Suprapubic skin (tissue), 4 donors: ENCODE data around the gene DUSP15.

Source experiments
- EP300 ChIP-seq: sonication (generic); formaldehyde crosslinking; IDR thresholded peaks from one replicate; pipeline ENCODE4 v1.6.1; 2017; ENCODE audit warnings: antibody characterized with exemption
- POLR2A ChIP-seq, 2 donors: fragments of 450-650 bp; IDR thresholded peaks; one replicate each; pipeline ENCODE4 v1.6.1; 2017; ENCODE audit warnings: antibody characterized with exemption in 2 of 2, mild to moderate bottlenecking in 2 of 2, moderate library complexity in 2 of 2
- POLR2AphosphoS5 ChIP-seq, 3 donors: sonication (generic); formaldehyde crosslinking; IDR thresholded peaks; one replicate each; pipeline ENCODE4 v1.6.1; 2017; ENCODE audit warnings: antibody characterized with exemption in 3 of 3
- TF ChIP-seq, protein P1 (sequence below), 2 donors: fragments of 200-600 bp in 1 of 2; fragments of 450-650 bp in 1 of 2; sonication (generic) in 1 of 2; IDR thresholded peaks; one replicate each; pipeline ENCODE4 v1.5.1; 2016 to 2019; ENCODE audit warnings: antibody characterized with exemption in 2 of 2, mild to moderate bottlenecking in 1 of 2, moderate library complexity in 1 of 2

DNA sequence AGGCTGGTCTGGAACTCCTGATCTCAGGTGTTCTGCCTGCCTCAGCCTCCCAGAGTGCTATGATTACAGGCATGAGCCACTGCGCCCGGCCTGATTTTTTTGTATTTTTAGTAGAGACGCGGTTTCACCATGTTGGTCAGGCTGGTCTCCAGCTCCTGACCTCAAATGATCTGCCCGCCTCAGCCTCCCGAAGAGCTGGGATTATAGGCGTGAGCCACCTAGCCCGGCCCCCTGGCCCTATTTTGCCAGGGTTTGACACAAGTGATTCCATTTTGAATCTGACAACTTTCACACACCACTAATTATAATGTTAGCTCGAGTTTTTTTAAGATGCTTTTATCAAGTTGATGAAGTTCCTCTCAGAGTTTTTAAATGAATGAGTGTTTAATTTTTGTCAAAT is 25.7 kb upstream of the DUSP15 start:
- TF ChIP-seq, protein P1, sequence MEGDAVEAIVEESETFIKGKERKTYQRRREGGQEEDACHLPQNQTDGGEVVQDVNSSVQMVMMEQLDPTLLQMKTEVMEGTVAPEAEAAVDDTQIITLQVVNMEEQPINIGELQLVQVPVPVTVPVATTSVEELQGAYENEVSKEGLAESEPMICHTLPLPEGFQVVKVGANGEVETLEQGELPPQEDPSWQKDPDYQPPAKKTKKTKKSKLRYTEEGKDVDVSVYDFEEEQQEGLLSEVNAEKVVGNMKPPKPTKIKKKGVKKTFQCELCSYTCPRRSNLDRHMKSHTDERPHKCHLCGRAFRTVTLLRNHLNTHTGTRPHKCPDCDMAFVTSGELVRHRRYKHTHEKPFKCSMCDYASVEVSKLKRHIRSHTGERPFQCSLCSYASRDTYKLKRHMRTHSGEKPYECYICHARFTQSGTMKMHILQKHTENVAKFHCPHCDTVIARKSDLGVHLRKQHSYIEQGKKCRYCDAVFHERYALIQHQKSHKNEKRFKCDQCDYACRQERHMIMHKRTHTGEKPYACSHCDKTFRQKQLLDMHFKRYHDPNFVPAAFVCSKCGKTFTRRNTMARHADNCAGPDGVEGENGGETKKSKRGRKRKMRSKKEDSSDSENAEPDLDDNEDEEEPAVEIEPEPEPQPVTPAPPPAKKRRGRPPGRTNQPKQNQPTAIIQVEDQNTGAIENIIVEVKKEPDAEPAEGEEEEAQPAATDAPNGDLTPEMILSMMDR (IDR thresholded peaks at IDR 0.05) = no peak
- no peak for TF ChIP-seq EP300
- TF ChIP-seq POLR2AphosphoS5 (IDR thresholded peaks at IDR 0.05) = no peak
- TF ChIP-seq POLR2A (IDR thresholded peaks at IDR 0.05) = no peak
